ENCODE measurements around the gene EYA2.

- TF ChIP-seq, protein P1, sequence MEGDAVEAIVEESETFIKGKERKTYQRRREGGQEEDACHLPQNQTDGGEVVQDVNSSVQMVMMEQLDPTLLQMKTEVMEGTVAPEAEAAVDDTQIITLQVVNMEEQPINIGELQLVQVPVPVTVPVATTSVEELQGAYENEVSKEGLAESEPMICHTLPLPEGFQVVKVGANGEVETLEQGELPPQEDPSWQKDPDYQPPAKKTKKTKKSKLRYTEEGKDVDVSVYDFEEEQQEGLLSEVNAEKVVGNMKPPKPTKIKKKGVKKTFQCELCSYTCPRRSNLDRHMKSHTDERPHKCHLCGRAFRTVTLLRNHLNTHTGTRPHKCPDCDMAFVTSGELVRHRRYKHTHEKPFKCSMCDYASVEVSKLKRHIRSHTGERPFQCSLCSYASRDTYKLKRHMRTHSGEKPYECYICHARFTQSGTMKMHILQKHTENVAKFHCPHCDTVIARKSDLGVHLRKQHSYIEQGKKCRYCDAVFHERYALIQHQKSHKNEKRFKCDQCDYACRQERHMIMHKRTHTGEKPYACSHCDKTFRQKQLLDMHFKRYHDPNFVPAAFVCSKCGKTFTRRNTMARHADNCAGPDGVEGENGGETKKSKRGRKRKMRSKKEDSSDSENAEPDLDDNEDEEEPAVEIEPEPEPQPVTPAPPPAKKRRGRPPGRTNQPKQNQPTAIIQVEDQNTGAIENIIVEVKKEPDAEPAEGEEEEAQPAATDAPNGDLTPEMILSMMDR (conservative IDR thresholded peaks at IDR 0.05; ENCODE audit: low read length): no peak
- no peak for TF ChIP-seq EZH2phosphoT487 (IDR thresholded peaks at IDR 0.05; ENCODE audit: borderline replicate concordance)
Observed at GRCh38 chr20:46979603-46980241, 85.1 kb downstream of the EYA2 start.

Measured in Loucy (cell line).